T1000 (cell line): ENCODE data around the gene ARHGEF11.
A peak's percentile ranks its signal among the peaks of the same experiment; 100 is the strongest.

Experiments
- DNase-seq: peaks from one replicate; lab custom pipeline; 2025; ENCODE audit warnings: mixed read lengths; lab: John Stamatoyannopoulos, UW

Gene ARHGEF11

DNA sequence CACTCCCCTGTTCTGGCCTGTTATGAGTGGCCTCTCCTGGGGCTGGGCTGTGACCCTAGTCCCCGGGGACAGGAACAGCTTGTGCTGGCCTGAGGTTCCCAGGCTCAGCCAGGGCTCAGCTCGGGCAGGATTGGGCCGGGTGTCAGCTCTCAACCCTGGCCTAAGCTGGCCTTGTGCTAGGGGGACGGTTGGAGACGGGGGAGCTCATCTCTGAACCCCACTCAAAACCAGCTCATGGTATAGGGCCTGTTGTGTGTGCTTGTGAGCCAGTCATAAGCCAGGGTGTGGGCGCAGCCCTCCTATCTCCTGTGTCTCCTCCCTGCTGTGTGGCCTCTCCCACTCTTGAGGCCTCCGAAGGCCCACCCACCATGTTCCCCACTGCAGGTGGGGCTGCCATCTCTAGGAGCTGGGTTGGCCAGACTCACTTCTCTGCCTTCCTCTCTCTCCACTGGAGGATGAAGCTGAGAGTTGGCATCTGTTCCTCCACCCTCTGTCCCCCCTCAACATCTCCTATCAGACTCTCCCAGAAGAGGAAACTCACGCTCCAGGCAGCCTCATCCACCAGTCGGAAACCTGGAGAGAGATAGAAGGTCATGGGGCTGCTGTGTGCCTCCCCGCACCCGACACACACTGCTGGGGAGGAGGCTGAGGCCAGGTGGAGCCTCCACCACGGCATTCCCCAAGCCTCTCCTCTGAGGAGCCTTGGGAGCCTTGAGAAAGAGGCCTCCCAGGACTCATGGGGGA lies 150.7 kb downstream of the ARHGEF11 start:
- DNase-seq: no peak

DNA sequence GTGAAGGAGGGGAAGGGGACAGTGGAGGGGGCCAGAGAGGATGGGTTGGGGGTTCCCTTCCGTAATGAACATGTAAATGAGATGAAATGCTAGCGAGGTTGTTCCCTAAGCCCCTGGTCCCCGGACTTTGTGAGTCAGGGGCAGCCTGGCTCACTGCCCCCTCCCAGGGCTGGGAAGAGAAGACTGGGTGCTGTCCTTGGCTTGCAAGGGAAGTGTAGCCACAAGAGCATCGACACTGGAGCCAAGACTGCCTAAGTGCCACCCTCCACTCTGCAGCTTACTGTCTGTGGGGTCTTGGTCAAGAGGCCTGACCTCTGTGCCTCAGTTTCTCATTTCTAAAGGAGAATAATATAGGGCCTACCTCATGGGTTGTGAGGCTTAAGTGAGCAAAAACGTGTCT lies 151.5 kb downstream of the ARHGEF11 start:
- no peak for DNase-seq

DNA sequence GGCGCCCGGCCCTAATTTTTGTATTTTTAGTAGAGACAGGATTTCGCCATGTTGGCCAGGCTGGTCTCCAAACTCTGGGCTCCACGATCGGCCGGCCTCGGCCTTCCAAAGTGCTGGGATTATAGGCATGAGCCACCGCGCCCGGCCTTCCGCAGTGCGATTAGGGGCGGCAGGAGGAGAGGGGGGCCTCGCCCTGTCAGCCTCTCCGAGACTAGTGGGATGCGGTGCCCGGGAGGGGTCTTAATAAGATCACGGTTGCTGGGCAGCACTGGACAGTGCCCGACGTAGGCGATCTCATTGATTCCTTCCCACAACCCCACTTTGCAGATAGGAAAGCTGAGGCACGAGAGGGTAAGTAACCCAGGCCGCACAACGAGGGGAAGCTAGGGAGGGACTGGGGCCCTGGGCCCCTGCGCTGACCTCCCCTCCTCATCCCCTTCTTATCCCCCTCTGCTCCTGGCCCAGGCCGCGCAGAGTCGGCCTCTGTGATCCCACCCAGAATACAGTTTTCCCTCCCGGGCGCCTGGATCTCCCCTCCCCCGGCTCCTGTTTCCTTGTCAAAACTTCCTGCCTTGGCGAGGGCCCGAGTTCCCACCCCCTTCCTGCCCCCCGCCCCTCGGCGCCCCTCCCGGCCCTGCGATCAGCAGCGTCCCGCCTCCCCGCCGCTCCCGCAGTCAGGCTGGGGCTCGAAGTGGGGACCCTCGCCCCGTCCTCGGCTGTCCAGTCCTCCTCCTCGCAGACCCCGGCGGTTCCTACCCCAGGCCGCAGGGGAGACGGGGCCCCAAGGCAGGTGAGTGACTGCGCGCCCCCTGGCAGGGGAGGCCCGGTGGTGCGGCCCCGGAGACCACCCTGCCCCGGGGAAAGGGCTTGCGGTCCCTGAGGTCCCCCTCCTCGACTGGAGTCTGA lies 152.2 kb downstream of the ARHGEF11 start, which contains the start of gene PEAR1:
Gene PEAR1 (plus strand): TSS at position 671 of the 906 bp plus-strand sequence. CDS start 10,209 bp downstream, outside the sequence.
- no peak for DNase-seq

DNA sequence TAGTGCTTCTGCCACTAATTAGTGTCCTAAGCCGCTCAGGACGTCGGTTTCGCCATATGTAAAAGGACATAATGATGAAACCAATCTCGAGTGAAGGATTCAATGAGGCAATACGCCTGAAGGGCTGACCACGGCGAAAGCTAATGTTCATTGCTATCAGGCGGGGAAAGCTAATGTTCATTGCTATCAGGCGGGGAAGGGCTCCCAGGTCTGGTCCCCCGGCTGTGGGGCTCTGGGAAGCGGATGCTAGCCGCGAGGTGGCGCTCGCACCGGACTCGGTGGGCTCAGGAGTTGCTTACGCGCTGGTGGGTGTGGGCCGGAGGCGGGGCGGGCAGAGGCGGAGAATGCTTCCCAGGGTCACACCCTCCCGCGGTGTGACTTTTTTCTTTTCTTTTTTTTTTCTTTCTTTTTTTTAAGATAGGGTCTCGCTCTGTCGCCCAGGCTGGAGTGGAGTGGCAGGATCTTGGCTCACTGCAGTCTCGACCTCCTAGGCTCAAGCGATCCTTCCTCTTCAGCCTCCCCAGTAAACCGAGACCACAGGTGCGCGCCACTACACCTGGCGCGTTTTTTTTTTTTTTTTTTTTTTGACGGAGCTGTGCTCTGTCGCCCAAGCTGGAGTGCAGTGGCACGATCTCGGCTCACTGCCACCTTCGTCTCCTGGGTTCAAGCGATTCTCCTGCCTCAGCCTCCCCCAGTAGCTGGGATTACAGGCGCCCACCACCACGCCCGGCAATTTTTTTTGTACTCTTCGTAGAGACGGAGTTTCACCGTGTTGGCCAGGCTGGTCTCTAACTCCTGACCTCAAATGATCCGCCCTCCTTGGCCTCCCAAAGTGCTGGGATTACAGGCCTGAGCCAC lies 153.1 kb downstream of the ARHGEF11 start:
- peak; percentile 81 for DNase-seq

DNA sequence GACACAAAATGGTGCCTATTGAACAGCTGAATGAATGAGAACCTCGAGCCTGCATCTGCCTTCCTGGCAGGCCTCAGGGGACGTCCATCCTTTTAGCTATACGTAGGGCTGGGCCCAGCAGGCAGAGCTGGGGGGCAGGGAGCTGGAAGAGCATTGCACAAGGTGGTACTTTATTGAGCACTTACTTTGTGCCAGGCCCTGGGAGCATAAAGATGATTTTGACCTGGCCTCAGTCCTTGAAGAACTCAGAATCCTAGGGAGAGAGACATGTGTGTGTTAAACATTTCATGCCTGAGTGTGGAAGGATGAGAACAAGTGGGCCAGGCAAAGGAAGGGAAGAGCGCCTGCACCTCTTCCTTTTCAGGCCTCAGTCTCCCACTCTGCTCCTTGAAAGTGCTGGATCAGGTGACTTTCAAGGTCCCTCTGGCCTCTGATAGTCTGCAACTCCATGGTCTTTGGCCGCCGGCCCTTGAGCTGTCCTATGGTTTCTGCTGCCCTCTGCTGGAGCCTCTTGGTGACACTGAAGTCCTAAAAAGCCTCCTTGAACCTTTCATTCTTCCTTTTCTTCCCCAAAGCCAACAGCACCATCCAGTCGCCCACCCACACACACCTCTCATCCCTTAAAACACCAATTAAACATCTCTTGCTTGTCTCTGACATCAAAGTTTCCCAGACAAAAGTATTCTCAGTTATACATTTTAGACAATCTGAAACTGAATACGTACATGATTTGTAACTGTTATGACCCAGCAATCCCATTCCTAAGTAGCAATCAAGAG lies 155.6 kb downstream of the ARHGEF11 start:
- peak; percentile 49 for DNase-seq

DNA sequence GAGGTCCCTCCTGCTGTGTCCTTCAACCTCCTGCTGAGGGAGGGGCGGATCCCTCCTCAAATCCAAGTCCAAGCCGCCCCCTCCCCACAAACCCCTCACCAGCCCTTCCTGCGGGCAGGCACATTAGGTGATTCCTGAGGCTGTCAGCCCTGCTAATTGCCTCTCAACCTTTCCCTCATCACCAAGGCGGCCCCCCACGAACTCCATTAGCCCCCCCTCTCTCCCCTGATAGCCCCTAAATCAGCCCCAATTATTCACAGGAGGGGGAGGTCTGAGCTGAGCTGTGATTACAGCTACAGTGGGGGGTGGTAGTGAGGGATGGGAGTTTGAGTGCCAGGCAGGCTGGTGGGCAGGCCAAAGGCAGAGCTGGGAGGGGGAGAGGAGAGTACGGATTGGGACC lies 157.8 kb downstream of the ARHGEF11 start:
- DNase-seq: no peak

DNA sequence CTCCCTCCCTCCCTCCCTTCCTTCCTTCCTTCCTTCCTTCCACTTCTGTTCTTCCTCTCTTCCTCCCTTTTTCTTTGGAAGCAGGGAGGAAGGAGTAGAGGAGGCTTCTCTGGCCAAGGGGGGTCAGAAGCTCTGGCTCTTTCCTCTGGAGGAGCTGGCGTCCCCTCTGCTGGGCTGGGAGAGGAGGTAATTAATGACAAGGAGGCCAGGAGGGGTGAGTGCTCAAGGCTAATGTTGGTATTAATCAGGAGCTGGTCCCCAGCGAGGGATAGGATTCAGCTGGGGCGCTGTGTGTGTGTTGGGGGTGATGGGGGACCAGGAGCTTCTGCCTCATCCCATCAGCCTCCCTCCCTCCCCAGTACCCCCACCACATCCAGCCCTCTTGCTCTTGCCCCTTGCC lies 158.2 kb downstream of the ARHGEF11 start:
- no peak for DNase-seq

DNA sequence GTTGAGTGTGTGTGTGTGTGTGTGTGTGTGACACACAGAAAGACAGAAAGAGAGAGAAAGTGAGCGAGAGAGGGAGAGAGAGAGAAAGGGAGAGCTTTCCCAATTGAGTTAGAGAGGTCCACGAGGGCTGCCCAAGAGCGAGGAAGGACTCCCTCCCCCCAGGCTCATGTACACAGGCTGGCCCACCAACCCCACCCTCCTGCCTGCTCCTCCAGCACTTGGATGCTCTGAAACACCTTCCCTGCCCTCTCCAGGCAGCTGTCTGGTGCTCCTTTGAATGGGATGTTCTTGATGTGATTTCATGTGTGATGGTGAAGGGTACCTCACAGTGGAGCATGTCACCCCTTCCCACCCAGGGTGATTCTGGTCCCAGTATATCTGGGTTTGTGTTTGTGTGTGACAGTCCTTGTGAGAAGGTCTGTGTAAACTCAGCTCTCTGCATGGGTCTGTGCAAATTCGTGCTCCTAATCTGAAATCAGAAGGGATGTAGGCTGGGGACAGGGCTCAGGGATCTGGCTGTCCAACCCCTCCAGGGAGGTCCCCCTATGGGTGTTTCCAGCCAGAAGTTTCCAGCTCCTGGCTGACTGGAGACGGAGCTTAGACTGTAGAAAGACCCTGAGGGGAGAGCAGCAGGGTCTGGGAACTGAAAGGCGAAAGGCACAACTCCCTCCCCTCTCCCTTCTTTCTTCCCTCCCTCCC lies 158.8 kb downstream of the ARHGEF11 start:
- no peak for DNase-seq

DNA sequence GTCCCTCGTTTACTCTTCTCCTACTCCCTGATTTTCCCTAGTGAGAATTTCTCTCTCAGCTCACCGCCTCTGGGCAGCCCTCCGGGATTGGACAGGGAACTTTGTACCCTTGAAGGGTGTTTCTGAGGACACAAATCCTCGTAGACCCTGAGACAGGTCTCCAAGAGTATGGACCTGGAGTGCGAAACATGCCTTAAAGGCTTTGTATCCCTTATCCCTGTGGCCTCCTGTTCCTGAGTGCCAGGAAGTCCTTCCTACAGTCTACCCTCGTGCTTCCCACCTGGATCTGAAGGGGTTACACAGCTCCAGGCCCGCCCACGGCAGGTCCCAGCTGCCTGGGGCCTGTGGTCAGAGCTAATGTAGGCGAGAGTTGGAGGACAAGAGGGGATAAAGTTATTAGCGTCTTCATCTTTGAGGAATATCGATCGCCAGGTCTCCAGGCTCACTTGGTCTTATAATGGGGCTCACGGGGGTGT lies 159.6 kb downstream of the ARHGEF11 start:
- DNase-seq: no peak

DNA sequence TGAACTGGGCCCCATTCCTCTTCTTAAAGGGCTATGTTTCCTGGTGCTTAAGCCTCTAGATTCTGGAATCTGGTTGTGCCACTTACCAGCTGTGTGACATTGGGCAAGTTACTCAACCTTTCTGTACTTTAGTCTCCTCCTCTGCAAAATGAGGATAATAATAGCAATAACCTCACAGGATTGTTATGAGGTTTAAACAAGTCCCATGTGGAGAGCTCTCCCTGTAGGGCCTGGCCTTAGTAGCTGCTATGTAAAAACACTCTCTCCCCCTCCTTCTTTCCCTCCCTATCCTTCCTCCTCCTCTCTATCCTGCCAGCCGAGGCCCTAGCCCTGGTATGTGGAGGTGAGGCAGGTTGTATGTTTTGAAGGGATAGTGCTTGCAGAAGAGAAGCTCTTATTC lies 160.2 kb downstream of the ARHGEF11 start:
- DNase-seq: no peak
